CD4-positive, alpha-beta T cell treated with Interleukin-6 at 100 ng/mL for 8 hours (primary cell): ENCODE data around the gene ATP11A.
A peak's percentile ranks its signal among the peaks of the same experiment; 100 is the strongest.

Experiments
- DNase-seq: peaks from one replicate; pipeline ENCODE4 v3.0.0-alpha.2; 2020; ENCODE audit warnings: mixed read lengths, low spot score

The ATP11A gene

DNA sequence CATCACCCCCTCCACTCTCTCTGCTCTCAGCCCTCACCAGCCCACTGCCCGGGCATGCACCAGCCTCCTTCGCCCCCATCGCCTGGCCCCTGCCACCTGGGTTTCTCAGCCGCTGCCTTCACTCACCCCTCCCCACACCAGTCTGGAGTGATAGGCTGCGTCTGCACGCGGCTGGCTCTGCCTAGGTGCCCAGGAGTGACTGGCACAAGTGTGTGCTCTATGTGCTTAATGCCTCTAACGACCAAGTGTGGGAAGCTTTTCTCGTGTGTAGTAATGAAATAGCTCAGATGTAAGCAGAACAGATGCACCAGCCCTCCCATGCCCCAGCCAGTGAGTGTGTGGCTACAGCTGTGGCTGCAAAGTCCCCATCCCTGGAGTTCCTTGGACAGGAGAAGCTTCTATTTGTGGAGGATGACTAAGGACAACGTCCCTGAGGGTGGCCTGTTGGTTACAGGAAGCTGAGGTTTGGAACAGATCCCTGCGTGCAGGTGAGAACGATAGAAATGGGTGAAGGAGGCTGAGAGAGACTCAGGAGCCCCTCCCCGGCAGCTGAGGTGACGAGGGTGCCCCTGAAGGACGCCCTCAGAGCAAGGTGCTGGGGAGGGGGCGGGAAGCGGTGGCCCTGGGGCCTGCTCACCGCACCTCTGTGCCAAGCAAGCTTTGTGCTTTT, 35.6 kb downstream of the ATP11A start:
- DNase-seq: peak; percentile 12

DNA sequence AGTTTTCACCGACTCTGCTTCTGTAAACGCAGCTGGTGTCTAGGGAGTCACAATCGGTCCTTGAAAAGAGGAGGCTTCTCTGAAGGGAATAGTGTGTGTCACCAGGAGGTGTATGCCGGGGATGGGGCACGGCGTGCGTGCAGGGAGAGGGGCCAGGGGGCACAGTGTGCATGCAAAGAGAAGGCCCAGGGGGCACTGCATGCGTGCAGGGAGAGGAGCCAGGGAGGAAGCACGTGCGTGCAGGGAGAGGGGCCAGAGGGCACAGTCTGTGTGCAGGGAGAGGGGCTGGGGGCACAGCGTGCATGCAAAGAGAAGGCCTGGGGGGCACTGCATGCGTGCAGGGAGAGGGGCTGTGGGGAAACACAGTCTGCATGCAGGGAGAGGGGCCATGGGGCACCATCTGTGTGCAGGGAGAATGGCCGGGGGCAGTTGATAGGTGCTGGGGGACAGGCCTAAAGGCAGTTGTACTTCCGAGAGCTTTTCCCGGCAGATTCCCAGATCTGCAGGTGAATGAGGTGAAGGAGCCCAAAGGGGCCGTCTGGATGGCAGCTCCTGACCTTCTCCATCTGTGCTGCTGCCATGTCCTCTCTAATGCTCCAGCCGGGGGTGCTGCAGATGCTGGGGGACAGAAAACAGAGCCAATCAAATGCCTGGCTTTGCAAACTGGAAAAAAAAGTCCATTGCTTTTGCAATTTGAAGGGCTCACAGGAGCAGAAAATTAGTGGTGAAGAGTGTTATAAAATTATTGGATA, 36.4 kb downstream of the ATP11A start:
- DNase-seq: no peak

DNA sequence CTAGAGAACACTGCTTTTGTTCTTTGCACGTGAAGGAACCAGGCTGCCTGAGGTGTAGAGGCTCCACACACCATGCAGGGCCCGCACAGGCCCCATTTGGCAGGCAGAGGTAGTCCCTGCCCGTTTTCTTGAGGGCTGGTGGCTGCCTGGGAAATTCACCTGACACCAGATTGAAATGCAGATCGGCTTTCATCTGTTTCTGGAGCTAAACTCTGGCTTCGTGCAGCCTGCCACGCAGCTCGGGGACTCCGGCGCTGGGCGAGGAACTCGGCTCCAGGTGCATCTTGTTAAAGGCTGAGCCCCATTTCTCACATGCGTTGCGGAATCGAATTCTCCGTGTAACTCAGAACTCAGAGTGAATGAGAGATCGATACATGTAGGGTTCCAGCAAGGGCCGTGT, 37.7 kb downstream of the ATP11A start:
- DNase-seq: no peak

DNA sequence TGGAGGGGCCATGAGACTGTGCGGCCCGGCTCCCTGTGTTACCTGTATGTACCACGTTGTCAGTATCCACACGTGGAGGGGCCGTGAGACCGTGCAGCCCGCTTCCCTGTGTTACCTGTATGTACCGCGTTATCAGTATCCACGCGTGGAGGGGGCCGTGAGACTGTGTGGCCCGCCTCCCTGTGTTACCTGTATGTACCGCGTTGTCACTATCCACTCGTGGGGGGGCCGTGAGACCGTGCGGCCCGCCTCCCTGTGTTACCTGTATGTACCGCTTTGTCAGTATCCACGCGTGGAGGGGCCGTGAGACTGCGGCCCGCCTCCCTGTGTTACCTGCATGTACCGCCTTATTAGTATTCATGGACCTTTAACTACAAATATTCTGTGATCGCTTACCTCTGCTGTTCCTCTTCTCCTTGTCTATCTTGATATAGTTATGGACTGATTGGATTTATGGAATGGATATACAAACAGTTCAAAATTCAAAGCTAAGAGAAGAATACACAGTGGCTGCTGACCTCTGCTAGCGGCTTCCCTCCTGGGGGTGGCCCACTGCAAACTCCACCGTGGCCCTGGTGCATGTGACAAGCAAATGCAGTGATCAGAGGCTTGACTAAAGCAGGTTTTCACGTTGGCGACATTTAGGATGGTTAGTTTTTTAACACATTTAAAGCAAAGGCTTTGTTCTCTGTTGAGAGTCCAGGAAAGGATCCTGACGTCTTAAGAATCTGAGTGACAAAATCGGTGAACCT, 38.7 kb downstream of the ATP11A start:
- DNase-seq: no peak

DNA sequence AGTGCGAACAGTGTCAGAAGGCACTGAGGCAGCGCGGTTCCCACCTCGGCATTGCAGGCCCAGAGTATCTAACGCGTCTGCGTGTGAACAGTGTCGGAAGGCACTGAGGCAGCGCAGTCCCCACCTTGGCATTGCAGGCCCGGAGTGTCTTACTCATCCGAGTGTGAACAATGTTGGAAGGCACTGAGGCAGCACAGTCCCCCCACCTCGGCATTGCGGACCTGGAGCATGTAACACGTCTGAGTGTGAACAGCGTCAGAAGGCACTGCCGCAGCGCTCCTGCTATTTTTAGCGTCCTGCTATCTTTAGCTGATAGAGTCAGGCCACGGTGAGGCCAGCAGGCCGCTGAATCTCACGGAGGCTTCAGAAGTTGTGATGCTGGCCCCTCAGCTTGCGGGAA, 39.6 kb downstream of the ATP11A start:
- no peak for DNase-seq

DNA sequence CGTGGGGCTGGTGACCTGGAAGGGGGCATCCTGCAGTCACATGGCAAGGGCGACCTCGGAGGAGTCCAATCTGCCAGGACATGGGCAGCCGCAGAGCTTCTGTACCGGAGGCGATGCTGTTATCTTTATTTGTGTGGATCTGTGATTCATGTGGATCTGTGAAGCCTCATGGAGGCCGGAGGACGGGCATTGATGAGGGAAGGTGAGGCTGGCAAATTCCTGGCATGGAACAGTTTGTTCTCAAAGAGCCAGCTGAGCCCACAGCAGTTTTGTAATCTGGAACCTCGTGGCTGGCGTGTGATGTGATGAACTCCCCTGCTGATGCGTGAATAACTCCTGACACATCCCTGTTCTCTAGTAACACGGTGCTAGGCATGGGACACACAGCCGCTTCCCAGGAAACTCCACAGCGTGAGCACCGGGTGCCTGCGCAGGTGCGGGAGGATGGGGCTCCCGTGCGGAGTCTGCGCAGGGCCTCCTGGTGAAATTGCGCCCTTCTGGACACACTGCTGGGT, 40.4 kb downstream of the ATP11A start:
- no peak for DNase-seq

DNA sequence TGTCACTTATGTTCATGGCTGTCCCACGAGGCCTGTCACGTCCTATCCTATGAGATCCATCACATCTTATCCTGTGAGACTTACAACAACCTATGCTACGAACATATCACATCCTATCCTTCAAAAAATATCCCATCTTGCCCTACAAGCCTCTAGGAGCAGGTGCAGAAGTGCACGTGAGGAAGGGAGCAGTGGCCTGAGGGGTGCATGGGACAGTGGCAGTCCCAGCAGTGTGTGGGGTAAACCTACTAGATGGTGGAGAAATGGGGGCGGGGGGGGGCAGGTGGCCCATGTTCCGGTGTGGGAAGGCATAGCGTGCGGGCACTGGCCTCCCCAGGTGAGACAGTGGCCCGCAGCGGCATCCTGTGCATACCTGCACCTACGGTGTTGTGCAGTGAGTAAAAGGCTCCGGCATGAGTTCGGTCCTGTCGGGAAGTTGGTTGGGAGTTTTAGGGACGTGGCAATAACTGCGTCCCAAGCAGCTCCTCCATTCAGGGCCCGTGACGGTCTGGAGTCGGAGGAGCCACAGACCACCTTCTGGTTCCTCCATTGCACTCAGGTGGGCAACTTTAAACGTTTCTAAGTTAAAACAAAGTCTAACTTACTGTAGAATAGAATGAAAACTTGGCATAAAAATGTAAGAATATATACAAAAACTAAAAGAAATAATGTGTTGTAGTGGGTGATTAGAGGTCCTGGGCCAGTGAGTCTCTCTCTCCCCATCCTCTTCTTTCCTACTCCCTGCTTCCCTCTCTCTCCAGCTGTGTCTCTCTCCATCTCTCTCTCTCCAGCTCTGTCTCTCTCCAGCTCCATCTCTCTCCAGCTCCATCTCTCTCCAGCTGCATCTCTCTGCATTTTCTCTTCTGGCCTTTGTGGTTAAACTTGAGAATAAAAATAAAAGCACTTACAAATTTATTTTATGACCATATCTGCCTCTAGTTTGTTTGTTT, 42.1 kb downstream of the ATP11A start:
- no peak for DNase-seq

DNA sequence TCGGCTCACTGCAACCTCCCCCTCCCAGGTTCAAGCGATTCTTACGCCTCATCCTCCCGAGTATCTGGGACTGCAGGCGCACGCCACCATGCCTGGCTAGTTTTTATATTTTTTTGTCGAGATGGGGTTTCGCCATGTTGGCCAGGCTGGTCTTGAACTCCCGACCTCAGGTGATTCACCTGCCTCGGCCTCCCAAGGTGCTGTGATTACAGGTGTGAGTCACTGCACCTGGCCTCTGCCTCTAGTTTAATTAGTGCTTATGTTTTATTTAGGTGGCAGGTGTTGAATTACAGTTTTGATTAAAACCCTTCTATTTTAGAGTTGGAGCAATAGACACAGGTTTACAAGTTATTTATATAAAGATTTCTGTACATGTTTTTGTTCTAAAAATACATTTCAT, 42.8 kb downstream of the ATP11A start:
- DNase-seq: no peak

DNA sequence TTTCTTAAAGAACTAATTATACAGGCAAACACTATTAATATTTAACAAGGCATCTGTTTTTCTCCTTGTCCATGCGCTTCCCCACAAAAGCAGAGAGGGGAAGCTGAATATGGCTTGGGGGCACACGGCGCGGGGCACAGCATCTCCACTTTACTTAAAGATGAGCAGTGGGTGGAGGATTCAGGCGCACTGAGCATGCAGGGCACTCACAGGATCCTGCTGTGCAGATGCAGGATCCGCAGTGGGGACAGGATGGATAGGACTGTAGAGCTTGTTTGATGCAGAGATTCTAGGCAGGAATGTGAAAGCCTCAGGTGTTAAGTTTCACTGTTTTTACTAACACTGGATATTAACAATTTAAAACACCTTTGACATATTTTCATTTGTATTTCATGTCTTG, 43.3 kb downstream of the ATP11A start:
- DNase-seq: no peak

DNA sequence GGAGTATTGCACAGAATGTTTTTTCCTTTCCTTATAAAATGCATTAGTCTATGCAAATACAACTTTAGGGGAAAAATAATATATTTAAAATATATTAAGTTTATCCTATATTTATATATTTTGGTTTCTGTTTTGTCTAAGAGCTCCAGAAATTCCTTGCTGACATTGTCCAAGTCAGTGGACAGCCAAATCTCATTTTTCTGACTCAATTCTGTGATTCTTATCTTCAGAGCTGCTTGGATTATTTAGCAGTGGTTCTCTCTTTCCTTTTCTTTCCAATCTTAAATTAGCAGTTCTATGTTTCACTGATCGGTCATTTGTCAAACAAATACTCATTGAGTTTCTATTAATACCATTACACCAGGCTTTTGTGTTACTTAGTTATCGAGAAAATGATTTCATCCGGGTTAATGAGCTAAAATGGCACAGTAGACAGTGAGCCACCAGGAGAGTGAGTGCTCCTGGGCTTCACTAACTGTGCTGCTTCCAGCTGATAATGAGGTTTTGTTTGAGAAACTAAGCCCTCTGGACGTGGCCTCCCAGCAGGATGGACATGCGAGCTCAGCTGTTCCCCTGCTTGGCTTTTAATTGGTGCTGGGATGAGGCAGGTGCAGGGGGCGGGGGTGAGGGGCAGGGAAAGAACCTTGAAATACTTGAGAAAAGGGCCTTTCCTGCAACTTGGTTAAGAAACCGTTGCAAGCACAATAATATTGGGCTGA, 44.0 kb downstream of the ATP11A start:
- DNase-seq: no peak

DNA sequence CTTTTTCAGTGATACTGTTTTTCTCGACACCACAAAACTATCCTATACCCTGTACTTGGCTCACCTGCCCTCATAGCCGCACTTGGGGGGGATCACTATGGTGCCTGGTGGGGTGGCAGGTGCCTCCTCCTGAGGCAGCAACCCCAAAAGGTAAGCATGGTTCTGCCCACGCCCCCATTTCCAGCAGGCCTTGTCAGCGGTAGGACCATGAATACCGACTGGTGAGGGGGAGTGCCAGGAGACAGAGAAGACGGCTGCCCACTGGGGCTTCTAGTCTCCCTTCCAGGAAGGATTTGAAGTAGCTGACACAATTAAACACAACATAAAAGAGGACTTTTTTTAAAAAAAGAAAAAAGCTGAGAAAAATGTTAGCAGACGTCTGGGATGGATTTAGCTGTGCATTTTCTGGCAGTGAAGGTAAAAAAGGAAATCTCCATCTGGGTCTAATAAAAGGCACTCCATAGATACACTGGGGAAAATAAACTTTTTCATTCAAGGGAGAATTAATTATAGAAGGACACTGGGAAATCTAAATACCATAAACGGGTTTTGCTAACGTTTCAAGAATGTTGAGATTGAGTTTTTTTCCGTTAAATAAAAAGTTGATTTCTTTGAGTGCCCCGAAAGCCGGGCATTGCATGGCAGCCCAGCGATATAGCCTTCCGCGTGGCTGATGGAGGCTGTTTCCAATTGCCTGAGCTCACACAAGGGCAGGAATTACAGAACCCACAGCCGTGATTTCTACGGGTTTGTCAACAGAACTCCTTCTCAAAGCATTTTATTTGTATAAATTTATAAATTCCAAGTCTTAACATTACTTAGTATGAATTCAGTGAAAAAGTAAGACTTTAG, 45.1 kb downstream of the ATP11A start:
- DNase-seq: no peak

DNA sequence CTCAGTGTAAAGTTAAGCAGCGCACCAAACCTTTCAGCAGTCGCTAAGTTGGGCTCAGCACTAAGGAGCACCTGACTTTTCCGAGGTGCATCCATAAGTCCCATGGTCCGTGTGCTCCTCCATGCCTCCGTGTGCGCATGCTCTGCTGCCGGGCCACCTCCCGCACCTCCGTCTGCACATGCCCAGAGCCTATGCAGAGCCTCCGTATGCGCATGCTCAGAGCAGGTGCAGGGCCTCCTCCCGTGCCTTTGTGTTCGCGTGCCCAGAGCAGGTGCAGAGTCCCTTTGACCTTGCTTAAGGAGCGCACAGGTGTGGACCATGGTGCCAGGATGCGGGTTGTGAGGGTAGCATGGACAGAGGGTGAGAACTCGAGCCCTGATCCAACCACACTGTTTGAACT, 46.0 kb downstream of the ATP11A start:
- no peak for DNase-seq

DNA sequence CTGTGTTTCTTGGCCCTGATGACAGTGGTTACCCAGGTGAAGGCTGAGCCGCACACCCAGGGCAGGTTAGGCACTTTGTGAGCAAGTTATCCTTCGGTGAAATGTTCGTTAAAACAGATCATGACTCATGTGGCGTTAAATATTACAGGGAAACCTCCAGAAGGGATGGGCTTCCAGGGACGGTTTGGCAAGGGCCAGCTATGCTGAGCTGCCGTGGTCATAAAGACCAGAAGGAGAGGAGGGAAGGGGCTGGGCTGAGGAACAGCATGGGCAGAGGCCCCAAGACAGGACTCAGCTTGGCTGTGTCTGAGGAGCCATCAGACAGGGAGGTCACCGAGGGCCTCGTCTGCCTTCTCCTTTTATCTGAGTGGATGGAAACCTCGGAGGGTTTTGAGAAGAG, 47.5 kb downstream of the ATP11A start:
- no peak for DNase-seq

DNA sequence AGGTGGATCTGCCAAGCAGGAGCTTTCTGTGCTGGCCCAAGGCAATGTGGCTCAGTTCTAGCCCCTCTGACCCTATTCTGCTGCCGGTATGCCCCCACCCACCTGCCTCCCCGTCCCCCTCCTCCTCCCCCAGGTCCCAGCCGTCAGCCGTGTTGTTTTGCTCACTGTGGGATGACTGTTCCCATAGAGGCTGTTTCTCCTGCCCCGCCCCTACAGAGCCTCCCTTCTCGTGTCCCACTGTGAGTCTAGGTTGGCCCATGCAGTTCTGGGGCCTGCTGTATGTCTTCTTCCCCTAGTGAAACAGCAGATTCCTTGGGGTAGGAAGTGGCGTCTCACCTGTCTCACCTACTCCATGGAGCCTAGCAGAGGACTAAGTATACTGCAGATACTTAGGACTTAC, 48.8 kb downstream of the ATP11A start:
- DNase-seq: no peak

DNA sequence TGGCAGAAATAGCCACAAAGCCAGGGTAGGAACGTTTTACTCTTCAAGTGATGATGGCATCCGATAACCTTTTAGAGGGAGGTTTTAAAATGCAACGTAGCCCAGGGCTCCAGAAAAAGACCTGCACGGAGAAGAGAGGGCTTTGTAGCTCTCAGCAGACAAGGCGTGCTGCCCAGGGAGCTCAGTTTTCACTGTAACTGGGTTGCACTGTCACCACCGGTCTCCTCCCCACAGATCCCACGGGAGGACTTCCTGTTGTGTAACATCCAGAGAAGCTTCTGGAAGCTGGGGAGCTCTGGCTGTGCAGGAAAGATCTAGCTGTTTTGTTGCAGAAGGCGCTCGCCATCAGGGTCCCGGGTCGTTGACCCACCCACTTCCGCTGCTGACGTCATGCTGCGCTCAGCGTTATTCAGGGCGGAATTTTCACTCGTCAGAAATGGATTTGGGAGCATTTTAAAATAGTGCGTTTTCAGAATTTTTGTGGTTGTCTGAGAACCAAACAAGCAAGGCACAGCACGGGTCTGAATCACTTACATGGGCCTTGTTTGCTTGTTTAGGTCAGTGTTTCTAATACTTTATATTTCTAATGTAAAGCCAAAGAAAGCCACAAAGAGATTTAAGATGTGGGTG, 50.8 kb downstream of the ATP11A start:
- no peak for DNase-seq

DNA sequence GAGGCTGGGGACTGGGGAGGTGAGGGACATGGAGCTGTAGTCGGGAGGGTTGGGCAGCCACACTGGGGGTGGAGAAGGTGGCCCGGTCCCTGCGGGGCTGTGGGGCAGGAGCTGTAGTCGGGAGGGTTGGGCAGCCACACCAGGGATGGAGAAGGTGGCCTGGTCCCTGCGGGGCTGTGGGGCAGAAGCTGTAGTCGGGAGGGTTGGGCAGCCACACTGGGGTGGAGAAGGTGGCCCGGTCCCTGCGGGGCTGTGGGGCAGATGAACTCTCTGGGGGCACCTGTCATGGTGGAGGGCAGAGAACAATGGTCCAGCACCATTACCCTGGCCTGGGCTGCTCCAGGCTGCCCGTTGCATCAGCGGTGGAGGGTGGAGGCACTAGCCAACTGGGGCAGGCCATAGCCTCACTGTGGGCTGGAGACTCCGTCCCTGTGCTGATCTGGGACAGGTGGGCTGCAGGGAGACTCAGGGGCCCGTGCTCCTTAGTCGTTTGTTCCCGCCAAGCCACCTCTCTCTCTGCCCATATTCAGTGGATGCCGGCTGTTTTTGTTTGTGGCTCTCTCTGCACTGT, 51.4 kb downstream of the ATP11A start:
- DNase-seq: no peak

DNA sequence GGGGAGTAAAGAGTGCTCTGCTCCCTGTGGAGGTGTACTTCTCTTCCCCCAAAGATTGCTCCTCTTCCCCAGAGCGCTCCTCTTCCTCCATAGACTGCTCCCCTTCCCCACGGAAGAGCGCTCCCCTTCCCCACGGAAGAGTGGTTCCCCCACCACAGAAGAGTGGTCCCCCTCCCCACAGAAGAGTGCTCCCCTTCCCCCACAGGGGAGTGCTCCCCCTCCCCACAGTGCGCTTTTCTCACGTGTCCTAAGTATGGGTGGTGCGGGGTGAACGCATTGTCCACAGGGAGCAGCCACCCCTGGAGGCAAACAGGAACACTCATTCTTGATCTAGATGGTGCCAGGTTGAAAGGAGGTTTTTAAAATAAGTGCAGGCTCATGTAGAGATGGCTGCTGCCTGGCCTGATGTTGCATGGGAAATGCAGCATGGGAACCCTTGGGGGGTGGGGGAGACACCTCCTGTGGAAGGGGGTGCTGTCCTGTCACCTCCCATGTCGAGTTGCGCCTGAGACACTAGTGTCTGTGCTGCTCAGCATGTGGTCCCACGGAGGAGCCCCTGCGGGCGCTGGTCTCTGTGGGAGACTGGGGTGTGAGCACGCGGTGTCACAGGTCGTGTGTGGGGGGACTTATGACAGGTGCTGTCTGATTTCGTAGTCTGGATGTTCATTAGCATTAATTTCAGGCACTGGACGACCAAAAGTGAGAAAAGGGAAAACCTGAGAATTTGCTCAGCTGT, 52.2 kb downstream of the ATP11A start:
- no peak for DNase-seq

DNA sequence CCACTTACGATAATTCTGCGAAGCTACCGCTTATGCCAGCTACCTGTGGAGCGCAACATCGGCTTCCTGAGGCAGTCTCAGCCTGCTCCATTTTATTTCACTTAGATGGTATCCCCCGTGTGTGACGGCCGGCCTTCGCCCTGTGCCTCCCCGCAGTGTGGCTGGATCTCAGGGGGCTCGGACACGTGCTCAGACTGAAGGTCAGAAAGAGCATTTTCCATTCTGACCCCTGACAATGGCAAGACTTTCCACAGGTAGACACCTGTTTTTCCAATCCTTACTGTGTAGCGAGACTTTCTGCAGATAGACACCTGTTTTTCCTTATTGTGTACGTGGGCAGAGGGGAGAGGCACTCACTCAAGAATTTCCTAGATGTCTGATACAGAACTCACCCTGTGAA, 52.7 kb downstream of the ATP11A start:
- no peak for DNase-seq
